Chondrocyte (in vitro differentiated cells): ENCODE results near the gene RAD50. TPM values are rescaled to one million over a fixed set of nuclear protein-coding genes. Genes with fewer than 3 reads are reported as not detected.

ENCODE experiments used
- DNase-seq: peaks from one replicate; pipeline ENCODE4 v3.0.0; 2021; ENCODE audit warnings: mixed read lengths, low spot score
- H3K27ac Mint-ChIP-seq: one replicate; pipeline ENCODE4 v1.8.0; 2021; ENCODE audit warnings: mild to moderate bottlenecking, moderate library complexity, mixed read lengths; ENCODE audit not compliant: unreplicated experiment
- H3K27me3 Mint-ChIP-seq: 2 replicates; pipeline ENCODE4 v1.8.0; 2021; ENCODE audit warnings: low read depth, mixed read lengths
- H3K36me3 Mint-ChIP-seq: 2 replicates; pipeline ENCODE4 v1.8.0; 2021; ENCODE audit warnings: low read depth, mixed read lengths
- H3K4me1 Mint-ChIP-seq: 2 replicates; pipeline ENCODE4 v1.8.0; 2021; ENCODE audit warnings: low read depth, mild to moderate bottlenecking, mixed read lengths
- H3K4me3 Mint-ChIP-seq: one replicate; pipeline ENCODE4 v1.8.0; 2021; ENCODE audit warnings: mild to moderate bottlenecking, moderate library complexity, mixed read lengths; ENCODE audit not compliant: unreplicated experiment
- H3K9me3 Mint-ChIP-seq: 2 replicates; pipeline ENCODE4 v1.8.0; 2021; ENCODE audit warnings: low read depth, mixed read lengths
- total RNA-seq: library from RNA; stranded (reverse); gene quantifications from 3 replicates; pipeline ENCODE4 v1.2.1, GENCODE V29; 2021
- TF ChIP-seq, protein P1 (sequence below): fragments of 200-600 bp; sonication (generic); IDR thresholded peaks from 2 replicates; pipeline ENCODE4 v1.5.0; 2021; ENCODE audit warnings: antibody characterized with exemption, mild to moderate bottlenecking, moderate library complexity

The RAD50 gene
- total RNA-seq, 1 donor from 2014 or later = 30.7 TPM

DNA sequence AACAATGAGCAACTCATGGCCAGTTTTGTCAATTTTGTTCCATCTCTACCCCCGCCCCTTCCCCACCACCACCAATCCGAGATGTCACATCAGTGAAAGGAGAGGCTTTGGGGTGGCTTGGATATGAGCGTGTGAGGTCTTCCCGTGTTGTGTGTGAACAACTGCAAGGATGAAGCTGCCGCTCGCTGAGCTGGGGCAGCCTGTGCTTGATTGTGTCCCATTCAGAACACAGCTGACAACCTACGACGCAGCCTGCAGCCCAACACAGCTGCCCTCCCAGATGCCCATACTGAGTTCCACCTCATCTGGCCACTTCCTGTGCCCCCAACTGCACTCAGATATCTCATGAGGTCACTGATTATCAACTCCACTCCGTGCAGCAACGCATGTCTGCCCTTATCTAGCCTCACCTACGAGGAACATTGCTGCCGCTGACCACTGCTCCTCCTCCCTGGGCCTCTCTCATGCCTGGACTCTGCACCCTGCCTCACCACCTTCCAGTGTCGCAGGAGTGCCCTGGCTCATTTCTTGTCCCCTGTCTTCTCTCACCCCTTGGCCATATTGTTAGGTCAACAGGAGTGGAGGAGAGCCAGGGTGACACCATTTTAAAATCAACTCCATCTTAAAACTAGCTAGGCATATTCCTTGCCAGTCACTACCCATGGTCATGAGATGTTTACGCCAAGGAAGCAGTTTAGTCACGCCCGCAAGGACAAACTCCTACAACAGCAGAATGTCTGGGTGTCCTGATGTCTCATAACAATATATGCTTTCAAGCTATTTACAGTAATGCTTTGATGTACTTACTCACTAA lies 109.7 kb downstream of the RAD50 start:
- Mint-ChIP-seq H3K27me3 (no peaks in the 10 kb centered on the region), H3K36me3 (no peaks in the 10 kb centered on the region), H3K27ac (no peak overlapping the region), H3K4me1 (peaks cover 6% of the 10 kb centered on the region), H3K9me3 (no peaks in the 10 kb centered on the region), H3K4me3 (no peak overlapping the region)
- TF ChIP-seq, protein P1, sequence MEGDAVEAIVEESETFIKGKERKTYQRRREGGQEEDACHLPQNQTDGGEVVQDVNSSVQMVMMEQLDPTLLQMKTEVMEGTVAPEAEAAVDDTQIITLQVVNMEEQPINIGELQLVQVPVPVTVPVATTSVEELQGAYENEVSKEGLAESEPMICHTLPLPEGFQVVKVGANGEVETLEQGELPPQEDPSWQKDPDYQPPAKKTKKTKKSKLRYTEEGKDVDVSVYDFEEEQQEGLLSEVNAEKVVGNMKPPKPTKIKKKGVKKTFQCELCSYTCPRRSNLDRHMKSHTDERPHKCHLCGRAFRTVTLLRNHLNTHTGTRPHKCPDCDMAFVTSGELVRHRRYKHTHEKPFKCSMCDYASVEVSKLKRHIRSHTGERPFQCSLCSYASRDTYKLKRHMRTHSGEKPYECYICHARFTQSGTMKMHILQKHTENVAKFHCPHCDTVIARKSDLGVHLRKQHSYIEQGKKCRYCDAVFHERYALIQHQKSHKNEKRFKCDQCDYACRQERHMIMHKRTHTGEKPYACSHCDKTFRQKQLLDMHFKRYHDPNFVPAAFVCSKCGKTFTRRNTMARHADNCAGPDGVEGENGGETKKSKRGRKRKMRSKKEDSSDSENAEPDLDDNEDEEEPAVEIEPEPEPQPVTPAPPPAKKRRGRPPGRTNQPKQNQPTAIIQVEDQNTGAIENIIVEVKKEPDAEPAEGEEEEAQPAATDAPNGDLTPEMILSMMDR = no peak
- DNase-seq = no peak

DNA sequence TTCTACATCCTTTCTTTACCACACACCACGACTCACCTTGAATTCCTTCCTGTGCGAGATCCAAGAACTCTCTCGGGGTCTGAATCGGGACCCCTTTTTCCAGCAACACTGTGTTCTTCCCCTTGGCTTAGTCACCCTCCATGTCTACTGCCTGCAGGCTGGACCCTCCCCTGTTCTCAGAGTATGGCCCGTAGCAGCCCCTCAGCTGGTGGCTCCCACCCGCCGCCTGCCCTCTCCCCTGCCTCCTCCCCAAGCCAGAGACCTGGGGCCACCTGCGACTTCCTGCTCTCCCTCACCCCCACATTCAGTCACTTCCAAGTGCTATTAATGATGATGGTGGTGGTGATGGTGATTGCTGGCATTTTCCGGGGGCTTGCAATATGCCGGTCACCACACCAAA lies 110.5 kb downstream of the RAD50 start:
- Mint-ChIP-seq H3K27me3 (no peaks in the 10 kb centered on the region), H3K4me3 (no peak overlapping the region), H3K36me3 (no peaks in the 10 kb centered on the region), H3K27ac (no peak overlapping the region), H3K4me1 (peaks cover 6% of the 10 kb centered on the region), H3K9me3 (no peaks in the 10 kb centered on the region)
- no peak for DNase-seq
- TF ChIP-seq, protein P1 = no peak

DNA sequence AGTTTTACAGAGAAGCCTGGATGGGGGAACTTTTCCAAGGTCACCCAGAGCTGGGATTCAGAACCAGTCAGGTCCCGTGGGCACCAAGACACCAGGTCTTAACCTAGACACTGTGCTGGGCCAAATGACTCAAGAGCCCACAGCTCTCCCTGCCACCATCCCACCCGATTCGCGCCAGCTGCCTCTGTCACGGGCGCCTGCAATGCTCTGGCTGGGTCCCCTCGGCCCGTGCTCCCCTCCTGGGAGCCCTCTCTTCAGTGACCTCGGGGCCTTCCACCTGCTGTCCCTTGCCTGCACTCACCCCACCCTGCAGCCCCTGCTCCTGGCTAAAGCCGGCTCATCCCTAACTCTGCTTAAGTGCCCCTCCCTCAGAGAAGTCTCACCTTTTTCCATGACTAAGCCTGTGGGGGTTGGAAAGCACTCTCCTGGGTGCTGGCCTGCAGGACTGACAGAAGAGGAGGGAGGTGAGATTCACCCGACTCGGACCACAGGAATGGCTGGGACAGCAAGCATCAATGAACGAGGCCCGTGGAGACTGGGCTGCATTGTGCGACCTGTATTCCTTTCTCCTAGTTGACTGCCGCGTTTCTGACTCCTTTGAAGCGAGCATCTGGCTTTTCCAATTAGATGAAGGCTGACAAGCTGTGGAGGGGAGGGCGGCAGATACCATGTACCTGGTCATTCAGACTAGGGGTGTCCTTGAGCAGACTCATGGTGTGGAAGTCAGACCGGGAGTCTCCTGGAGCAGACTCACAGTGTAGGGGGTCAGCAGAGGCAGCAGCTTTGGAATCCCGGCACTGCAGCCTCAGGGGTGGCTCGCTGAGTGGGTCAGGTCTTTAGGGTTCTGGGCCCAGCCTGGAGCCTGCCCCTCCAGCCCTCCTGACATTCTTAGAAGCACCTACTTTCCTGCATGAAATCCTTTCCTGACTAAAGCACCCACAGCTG lies 111.3 kb downstream of the RAD50 start:
- Mint-ChIP-seq H3K36me3 (no peaks in the 10 kb centered on the region), H3K27me3 (no peaks in the 10 kb centered on the region), H3K4me1 (peaks cover 4% of the 10 kb centered on the region), H3K9me3 (no peaks in the 10 kb centered on the region), H3K27ac (no peak overlapping the region), H3K4me3 (no peak overlapping the region)
- no peak for DNase-seq
- TF ChIP-seq, protein P1 = no peak

DNA sequence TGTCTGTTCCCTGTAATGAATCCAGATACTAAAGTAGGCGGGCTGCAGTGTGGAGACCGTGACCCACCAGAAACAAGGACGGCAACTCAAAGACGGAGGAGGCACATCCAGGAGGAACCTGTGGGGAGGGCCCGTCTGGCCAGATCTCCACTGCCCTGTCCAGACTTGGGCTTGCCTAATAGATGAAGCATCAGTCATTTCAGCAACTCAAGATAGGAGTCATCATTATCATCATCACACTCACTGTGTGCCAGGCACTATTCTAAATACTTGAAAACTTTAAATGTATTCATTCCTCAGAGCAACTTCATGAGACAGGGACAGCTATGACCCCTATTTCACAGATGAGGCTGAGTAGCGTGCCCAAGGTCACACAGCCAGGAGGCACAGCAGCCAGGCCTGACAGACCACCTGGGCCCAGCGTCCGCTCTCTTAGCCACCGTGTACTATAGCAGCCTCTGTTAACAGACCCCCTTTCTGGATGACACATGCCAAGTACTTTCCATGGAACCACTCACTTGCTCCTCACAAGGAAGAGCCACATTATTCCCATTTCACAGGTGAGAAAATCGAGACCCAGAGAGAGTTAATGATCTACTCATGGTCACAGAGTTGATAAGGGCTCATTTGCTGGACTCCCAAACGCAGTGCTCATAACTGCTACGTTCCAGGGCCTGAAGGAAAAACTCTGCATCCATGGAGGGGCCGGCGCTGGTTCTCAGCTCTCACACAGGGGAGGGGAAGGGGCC lies 112.1 kb downstream of the RAD50 start:
- DNase-seq = no peak

More for the DNA sequence above, 112.1 kb downstream of the RAD50 start:
- peaks cover 1% of the 10 kb centered on the region for H3K4me1 Mint-ChIP-seq
- TF ChIP-seq, protein P1 = no peak
- no peaks in the 10 kb centered on the region for H3K9me3 Mint-ChIP-seq
- no peak overlapping the region for H3K4me3 Mint-ChIP-seq
- no peaks in the 10 kb centered on the region for H3K36me3 Mint-ChIP-seq
- H3K27me3 Mint-ChIP-seq = no peaks in the 10 kb centered on the region
- H3K27ac Mint-ChIP-seq = no peak overlapping the region
